GM19397 (cell line): ENCODE measurements around the gene LIPE.
A peak's percentile ranks its signal among the peaks of the same experiment; 100 is the strongest.

Experiments used
- ATAC-seq: cut with Tn5 transposase; IDR thresholded peaks from one replicate; pipeline ENCODE4 v1.9.1; 2021; ENCODE audit warnings: mild to moderate bottlenecking, moderate library complexity; ENCODE audit not compliant: unreplicated experiment

LIPE gene

GRCh38 chr19:42445948-42446347 lies 18.8 kb upstream of the LIPE start:
- ATAC-seq = no peak

GRCh38 chr19:42443944-42444398 lies 16.8 kb upstream of the LIPE start:
- no peak for ATAC-seq

GRCh38 chr19:42442833-42443232 lies 15.6 kb upstream of the LIPE start, which contains the start of gene CXCL17:
Gene CXCL17 (minus strand): TSS chr19:42442946. CDS start chr19:42442832, 114 bp downstream.
- no peak for ATAC-seq

GRCh38 chr19:42441049-42441445 lies 13.9 kb upstream of the LIPE start:
- no peak for ATAC-seq

- no peak for ATAC-seq
These were observed 13.3 kb upstream of the LIPE start for GRCh38 chr19:42440357-42441048.

GRCh38 chr19:42436006-42436405 lies 8.8 kb upstream of the LIPE start:
- ATAC-seq = no peak

GRCh38 chr19:42435316-42435715 lies 8.1 kb upstream of the LIPE start:
- no peak for ATAC-seq

GRCh38 chr19:42433503-42434260 lies 6.5 kb upstream of the LIPE start:
- ATAC-seq = no peak

GRCh38 chr19:42431486-42431885 lies 4.3 kb upstream of the LIPE start:
- no peak for ATAC-seq

- no peak for ATAC-seq
These were observed 1.5 kb upstream of the LIPE start for GRCh38 chr19:42428676-42429075.

GRCh38 chr19:42426643-42427042 lies 545 bp downstream of the LIPE start:
- ATAC-seq = no peak

GRCh38 chr19:42424712-42425131 lies 2.5 kb downstream of the LIPE start:
- ATAC-seq = no peak

GRCh38 chr19:42424345-42424707 lies 2.9 kb downstream of the LIPE start:
- ATAC-seq = no peak

- peak; percentile 80 for ATAC-seq
These were observed 3.5 kb downstream of the LIPE start for GRCh38 chr19:42423462-42424344.

- ATAC-seq = peak; percentile 44
These were observed 4.2 kb downstream of the LIPE start for GRCh38 chr19:42422901-42423461.

- no peak for ATAC-seq
These were observed 4.9 kb downstream of the LIPE start for GRCh38 chr19:42422092-42422900.

GRCh38 chr19:42421591-42422031 lies 5.6 kb downstream of the LIPE start:
- ATAC-seq = no peak

GRCh38 chr19:42421101-42421500 lies 6.1 kb downstream of the LIPE start:
- no peak for ATAC-seq

- no peak for ATAC-seq
These were observed 7.1 kb downstream of the LIPE start for GRCh38 chr19:42420055-42420544.

- ATAC-seq = no peak
These were observed 7.9 kb downstream of the LIPE start for GRCh38 chr19:42419309-42419708.
